Kidney (tissue), 14 donors: Measurements from ENCODE around the gene ATAD5. TPM values are rescaled to one million over a fixed set of nuclear protein-coding genes. Genes with fewer than 3 reads are reported as not detected.

Experiments used
- DNase-seq, 5 donors: peaks; one replicate each; pipeline ENCODE4 v3.0.0-alpha.2; 2013 to 2020
- FAIRE-seq: peaks from 2 replicates; lab custom pipeline; 2012; peaks lifted over from hg19 to GRCh38; lab: Jason Lieb, UNC
- H3K27ac ChIP-seq, 2 donors: one replicate each; pipeline ENCODE4 v1.7.0; 2013; ENCODE audit warnings: low read depth in 2 of 2, low read length in 2 of 2, inconsistent platforms in 1 of 2
- H3K27me3 ChIP-seq: one replicate; pipeline ENCODE4 v1.7.1; 2013; ENCODE audit warnings: low read length, inconsistent platforms; ENCODE audit not compliant: control insufficient read depth, insufficient read depth
- H3K36me3 ChIP-seq, 3 donors: one replicate each; pipeline versions ENCODE4 v1.7.0 to v1.7.1; 2013; ENCODE audit warnings: low read length in 3 of 3, control low read depth in 1 of 3, inconsistent platforms in 1 of 3; ENCODE audit not compliant: insufficient read depth in 3 of 3, control insufficient read depth in 2 of 3
- H3K4me1 ChIP-seq, 3 donors: one replicate each; pipeline versions ENCODE4 v1.7.0 to v1.7.1; 2013; ENCODE audit warnings: low read length in 3 of 3, inconsistent platforms in 1 of 3, low read depth in 1 of 3; ENCODE audit not compliant: control insufficient read depth in 2 of 3, insufficient read depth in 2 of 3
- H3K4me3 ChIP-seq, 3 donors: one replicate each; pipeline versions ENCODE4 v1.7.0 to v1.8.1; 2013; ENCODE audit warnings: low read length in 3 of 3, control low read depth in 1 of 3, inconsistent platforms in 1 of 3
- H3K9ac ChIP-seq, 3 donors: one replicate each; pipeline versions ENCODE4 v1.7.0 to v1.7.1; 2013; ENCODE audit warnings: low read length in 3 of 3, control low read depth in 1 of 3, inconsistent platforms in 1 of 3
- H3K9me3 ChIP-seq, 3 donors: one replicate each; pipeline versions ENCODE4 v1.7.0 to v1.7.1; 2013; ENCODE audit warnings: low read length in 3 of 3, control low read depth in 1 of 3, inconsistent platforms in 1 of 3; ENCODE audit not compliant: control insufficient read depth in 2 of 3, insufficient read depth in 1 of 3
- CTCF ChIP-seq: IDR thresholded peaks from 3 replicates; pipeline ENCODE4 v1.5.1; 2012; ENCODE audit warnings: mild to moderate bottlenecking, moderate library complexity, borderline replicate concordance; ENCODE audit not compliant: insufficient read depth; ENCODE audit errors: extremely low read depth
- intact Hi-C: fragments of 100-400 bp; cut with DNase I; formaldehyde crosslinking; loops from one replicate; pipeline ENCODE4 v1.11.1; 2022
- polyA plus RNA-seq: library from polyadenylated mRNA; stranded (reverse); fragments of 350-450 nt; fragmentation: Illumina TruSeq; extraction: RNeasy Lipid Tissue Mini Kit (QIAGEN cat#74804); gene quantifications from one replicate; pipeline ENCODE4 v1.2.3, GENCODE V29; 2014; ENCODE audit warnings: low read depth, low replicate concordance; ENCODE audit not compliant: insufficient read depth
- total RNA-seq: library from RNA; stranded (reverse); fragmentation: NEBNext Ultra II Directional; extraction: Animal tissue kit (Norgen Biotek cat#: 25700); gene quantifications from one replicate; pipeline ENCODE4 v1.2.1, GENCODE V29; 2021
- donor health status: control.
- donor health status: control.
- donor health status: control.
- donor health status: control.
- donor health status: control.
- donor health status: DM: yes; HTN: yes; CAD: no.
- donor health status: Normal renal cell carcinoma (clear cell type).

The ATAD5 gene
- total and polyA plus RNA-seq, 2 donors from 2014 or later = 0.19 to 1.7 TPM

- Histone ChIP-seq H3K4me3 (no peak overlapping the region), H3K36me3 (no peaks in the 10 kb centered on the region), H3K27me3 (no peaks in the 10 kb centered on the region), H3K4me1 (peaks cover 1 to 4% (median 3%) of the 10 kb centered on the region in 3 donors), H3K27ac (no peak overlapping the region), H3K9ac (no peak overlapping the region), H3K9me3 (no peaks in the 10 kb centered on the region)
- no peak for TF ChIP-seq CTCF
- no peak for FAIRE-seq
- no peak for DNase-seq
- intact Hi-C loops = no loop called here
Observed at GRCh38 chr17:30827082-30827481, 4.7 kb upstream of the ATAD5 start.

- Histone ChIP-seq H3K4me3 (no peak overlapping the region), H3K4me1 (peaks cover 3 to 8% (median 4%) of the 10 kb centered on the region in 3 donors), H3K27me3 (no peaks in the 10 kb centered on the region), H3K9ac (no peak overlapping the region), H3K27ac (no peak overlapping the region), H3K9me3 (no peaks in the 10 kb centered on the region), H3K36me3 (no peaks in the 10 kb centered on the region)
- no peak for TF ChIP-seq CTCF
- intact Hi-C loops = no loop called here
- DNase-seq = no peak
- no peak for FAIRE-seq
Observed at GRCh38 chr17:30829022-30829421, 2.7 kb upstream of the ATAD5 start.

- FAIRE-seq = no peak
- no peak for TF ChIP-seq CTCF
- Histone ChIP-seq H3K27me3 (no peaks in the 10 kb centered on the region), H3K27ac (no peak overlapping the region), H3K9me3 (no peaks in the 10 kb centered on the region), H3K9ac (peak overlapping the region in 2 of 3 donors; percentile 67 to 90), H3K36me3 (no peaks in the 10 kb centered on the region), H3K4me3 (peak overlapping the region; percentile 64 to 94 (median 87)), H3K4me1 (peaks cover 3 to 8% (median 4%) of the 10 kb centered on the region in 3 donors)
- intact Hi-C loops = no loop called here
- DNase-seq = peak in 2 of 5 donors; percentile 43 to 57
Observed at GRCh38 chr17:30831257-30831656, 509 bp upstream of the ATAD5 start.

- FAIRE-seq = no peak
- H3K4me1 ChIP-seq = peaks cover 3 to 8% (median 4%) of the 10 kb centered on the region in 3 donors
- H3K9ac ChIP-seq = peak overlapping the region; percentile 55 to 90 (median 61)
- no peak overlapping the region for H3K27ac ChIP-seq
- no peak for DNase-seq
- no peaks in the 10 kb centered on the region for H3K27me3 ChIP-seq
- no peaks in the 10 kb centered on the region for H3K9me3 ChIP-seq
- H3K4me3 ChIP-seq = peak overlapping the region; percentile 64 to 94 (median 87)
- no peak for TF ChIP-seq CTCF
- H3K36me3 ChIP-seq = no peaks in the 10 kb centered on the region
- intact Hi-C loops = no loop called here
Observed at GRCh38 chr17:30832438-30833124, 815 bp downstream of the ATAD5 start.
